DLD1 (cell line): ENCODE results near the gene POLDIP3.

Source experiments
- in situ Hi-C: cut with HindIII; loops from 2 replicates; pipeline ENCODE4 v1.10.0; 2017; ENCODE audit warnings: low sequenced_read_pairs

POLDIP3 gene

GRCh38 chr22:42614312-42615091 lies at the start of gene POLDIP3:
Gene POLDIP3, minus strand, starts transcription at chr22:42614883. Its CDS starts 26 bp downstream, at chr22:42614857.
- in situ Hi-C loops, result no loop called here

DNA sequence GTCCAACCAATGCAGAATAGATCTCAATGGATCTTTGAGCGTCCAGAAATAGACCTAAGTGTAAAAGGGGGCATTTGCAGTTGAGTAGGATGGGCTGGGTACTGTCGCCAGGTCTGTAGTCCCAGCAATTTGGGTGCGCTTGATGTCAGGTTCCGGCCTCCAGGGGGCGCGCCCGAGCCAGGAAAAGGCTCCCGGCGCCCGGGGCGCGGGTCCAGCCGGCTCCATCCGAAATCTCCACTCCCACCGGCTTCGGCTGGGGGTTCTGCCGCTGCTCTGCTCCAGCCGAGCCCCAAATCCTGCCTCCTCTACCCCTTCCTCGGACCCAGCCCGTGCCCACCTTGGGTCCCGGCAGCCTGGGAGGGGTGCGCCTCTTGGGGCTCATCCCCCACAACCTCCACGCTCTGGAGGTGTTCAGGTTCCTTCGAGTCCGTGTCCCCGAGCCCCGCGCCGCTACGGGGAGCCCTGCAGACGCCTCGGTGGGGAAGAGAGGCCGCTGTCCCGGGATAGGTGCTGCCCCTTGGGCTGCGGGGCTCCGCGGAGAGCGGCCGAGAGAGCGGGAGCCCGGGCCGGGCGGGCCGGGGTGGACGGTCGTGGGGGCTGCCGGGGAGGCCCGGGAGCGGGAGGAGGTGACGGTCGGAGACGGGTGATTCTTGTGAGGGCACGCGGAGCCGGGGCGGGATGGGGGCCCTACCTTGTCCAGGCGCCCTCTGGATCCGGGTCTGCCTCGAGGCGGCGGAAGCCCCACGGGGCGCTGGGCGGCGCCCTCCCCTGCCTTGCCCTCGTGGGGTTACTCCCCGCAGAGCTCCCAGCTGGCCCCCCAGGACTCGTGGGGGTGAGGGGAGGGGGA lies 47.5 kb upstream of the POLDIP3 start:
- in situ Hi-C loops, result no loop called here

GRCh38 chr22:42656578-42656977 lies 41.9 kb upstream of the POLDIP3 start:
- in situ Hi-C loops, result no loop called here

GRCh38 chr22:42655693-42656092 lies 41.0 kb upstream of the POLDIP3 start:
- in situ Hi-C loops, result no loop called here

- in situ Hi-C loops, result no loop called here
Measured at GRCh38 chr22:42654436-42655073, 39.9 kb upstream of the POLDIP3 start.

DNA sequence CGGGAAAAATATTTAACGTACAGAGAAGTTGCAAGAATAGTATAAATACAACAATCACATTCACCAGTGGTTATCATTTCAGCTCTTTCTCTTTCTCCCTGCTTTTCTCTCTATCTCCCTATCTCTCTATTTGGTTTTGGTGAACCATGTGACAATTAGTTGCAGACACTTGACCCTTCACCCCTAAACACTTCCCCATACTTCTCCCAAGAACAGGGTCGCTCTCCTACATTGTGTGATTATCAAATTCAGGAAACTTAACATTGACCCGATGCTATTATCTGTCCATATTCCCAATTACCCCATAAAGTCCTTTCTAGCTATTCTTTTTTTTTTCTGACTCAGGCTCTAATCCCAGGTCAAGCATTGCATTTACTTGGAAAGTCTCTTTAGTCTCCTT lies 39.3 kb upstream of the POLDIP3 start:
- in situ Hi-C loops, result no loop called here

DNA sequence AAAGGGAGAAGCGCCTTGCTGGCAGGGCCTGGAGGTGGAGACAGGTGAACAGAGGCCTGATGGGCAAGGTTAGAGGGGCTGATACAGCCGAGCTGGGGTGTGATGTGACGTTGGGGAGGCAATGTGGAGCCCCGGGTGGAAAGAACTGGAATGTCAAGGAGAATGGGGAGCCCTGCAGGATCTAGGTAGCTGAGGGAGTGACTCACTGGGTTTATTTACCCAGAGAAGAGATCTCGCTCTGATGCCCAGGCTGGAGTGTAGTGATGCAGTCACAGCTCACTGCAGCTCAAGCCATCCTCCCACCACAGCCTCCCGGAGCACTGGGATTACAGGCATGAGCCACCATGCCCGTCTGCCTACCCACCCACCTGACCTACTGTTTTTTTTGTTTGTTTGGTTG lies 36.5 kb upstream of the POLDIP3 start:
- in situ Hi-C loops, result no loop called here

DNA sequence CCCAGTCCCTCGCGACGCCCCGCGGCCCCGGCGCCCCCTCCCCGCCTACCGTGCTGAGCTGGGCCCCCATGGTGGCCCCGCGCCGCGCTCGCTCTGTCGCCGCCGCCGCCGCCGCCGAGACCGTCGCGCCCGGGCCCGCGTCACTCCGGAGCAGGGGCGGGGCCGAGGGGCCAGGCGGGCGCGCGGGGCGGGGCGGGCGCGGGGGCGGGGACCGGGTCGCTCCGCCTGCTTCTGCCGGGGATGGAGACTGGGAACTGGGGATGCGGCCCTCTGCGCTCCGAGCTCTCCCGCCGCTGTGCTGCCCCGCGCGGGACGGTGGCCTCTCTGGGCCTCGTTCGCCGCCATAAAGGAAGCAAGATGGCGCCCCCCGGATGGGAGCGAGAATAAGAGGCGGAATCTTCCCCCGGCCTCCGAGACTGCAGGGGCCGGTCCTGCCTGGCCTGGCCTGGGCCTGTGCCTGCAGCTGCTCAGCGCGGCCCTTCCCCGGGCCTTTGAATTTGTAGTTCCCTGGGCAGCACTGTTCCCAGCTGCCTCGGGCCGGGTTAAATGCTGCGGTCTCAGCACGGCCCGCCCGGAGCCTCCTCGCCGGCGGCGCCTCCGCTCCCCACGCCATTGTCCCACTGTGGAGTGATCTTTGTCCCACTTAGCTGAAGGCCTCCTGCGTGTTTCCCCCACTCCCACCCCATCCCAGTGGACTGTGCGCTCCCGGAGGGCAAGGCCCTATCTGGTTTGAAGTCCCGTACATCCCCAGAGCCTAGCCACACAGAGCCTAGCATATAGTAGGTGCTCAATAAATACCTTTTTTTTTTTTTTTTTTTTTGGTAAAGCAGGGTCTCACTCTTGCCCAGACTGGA lies 34.8 kb upstream of the POLDIP3 start, which contains the start of gene CYB5R3:
Gene CYB5R3, minus strand, starts transcription at position 147 of the 854 bp plus-strand sequence. Its CDS starts 77 bp downstream, at position 70.
- in situ Hi-C loops, result no loop called here

DNA sequence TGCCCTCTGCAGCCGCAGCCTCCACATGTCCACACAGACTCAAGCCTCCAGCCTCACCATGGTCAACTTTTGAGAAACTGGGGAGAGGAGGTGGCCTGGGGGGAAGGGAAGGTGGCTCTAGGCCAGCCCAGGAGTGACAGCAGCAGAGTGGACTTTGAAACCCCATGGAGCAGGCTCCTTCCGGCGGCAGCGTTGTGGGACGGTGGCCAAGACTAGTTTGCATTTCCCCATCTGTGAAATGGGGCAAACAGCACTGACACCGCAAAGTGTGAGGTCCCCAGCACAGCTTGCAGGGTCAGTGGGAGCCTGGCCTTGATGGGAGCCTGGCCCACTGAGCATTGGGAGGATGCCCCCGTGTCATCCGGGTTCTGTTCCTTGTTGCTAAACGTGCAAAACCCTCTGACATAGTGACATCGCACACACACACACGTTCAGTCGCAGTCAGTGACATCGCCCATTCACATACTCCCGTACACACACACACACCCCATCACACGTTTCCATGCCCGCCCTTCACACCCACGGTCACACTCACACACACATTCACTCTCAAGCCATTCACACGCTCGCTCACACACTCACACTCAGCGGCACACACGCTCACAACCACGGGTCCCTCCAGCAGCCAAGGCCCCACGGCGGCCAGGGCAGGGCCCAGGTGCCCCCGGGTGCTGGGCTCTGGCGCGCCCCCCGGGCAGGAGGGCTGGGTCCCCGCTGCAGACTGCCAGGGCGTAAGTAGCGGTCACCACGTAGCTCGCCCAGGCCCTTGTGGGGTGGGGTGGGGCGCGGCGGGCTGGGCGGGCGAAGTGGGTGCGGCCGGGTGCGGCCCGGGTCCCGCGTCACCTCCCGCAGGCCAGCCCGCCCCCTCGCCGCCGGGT lies 33.9 kb upstream of the POLDIP3 start:
- in situ Hi-C loops, result no loop called here

GRCh38 chr22:42648017-42648367 lies 33.3 kb upstream of the POLDIP3 start:
- in situ Hi-C loops, result no loop called here

- in situ Hi-C loops, result no loop called here
Measured at GRCh38 chr22:42646569-42647525, 32.2 kb upstream of the POLDIP3 start.

GRCh38 chr22:42645938-42646568 lies 31.4 kb upstream of the POLDIP3 start:
- in situ Hi-C loops, result no loop called here

DNA sequence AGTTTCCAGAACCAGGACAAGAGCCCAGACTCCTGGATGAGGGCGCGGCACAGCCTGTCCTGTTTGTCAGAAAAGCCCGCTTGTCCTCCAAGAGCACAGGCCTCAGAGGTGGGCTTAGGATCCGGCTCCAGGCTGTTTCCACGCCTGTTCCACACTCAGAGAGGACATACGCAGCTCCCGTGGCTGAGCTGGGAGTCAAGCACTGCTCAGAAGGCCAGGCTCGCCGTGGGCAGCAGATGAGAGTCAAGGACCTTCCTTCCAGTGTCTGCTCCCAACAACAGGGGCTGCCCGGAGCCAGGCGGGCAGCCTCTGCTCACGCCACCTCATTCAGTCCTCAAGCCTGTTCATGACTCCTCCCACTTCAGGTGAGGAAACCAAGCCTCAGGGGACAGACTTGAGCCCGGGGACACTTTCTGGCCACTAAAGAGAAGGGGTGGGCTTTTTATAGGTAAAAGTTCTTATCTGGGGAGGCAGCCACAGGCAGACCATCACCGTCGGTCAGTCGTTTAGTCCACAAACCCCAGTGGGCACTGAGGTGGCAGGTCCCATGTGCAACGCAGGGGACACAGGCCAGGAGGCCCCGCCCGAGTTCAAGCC lies 30.8 kb upstream of the POLDIP3 start:
- in situ Hi-C loops, result no loop called here

DNA sequence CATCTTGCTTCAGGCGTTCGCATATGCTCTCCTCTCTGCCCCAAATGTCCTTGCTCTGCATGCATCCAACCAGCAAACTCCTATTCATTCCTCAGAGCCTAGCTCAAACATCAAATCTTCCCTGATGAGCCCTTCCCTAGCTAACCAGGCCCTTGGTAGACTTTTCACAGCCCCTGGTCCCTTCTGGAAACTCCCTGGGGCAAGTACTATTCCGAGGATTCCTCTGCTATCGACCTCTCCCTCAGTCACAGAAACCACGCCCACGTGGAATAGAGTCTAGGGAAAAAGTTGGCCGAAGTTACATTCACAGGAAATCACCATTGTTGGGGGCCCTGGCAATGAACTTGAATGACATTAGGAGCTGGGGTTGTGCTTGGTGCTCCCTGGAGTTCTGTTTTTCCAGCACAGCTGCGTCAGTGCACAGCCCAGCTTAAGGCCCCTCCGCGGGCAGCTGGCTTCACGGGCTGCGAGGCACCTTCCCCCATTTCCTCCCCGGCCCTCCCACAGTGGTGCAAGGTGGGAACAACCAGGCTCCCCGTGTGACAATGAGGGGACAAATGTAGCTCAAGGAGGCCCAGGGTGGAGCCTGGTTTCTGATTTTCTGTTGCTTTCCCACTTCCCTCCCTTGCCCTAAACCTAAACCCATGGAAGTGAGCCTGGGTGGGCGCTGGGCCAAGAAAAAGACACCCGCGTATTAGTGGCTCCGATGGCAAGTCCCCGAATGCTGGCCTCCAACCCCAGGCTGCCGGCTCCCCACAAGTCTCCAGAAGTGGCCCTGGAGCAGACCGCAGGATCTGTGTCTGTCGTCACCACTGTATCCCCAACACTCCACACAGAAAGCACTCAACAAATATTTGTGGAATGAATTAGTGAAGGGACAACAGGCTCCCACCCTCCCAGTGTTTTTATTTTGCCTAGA lies 30.0 kb upstream of the POLDIP3 start:
- in situ Hi-C loops, result no loop called here

- in situ Hi-C loops, result no loop called here
Measured at GRCh38 chr22:42643634-42644421, 29.1 kb upstream of the POLDIP3 start.
